NCI-H146 treated with DMSO at 0.1 percent for 48 hours (cell line): ENCODE data around the gene PDE7B.
"Not testable (repeated sequence)": the region's sequence is repeated elsewhere in the genome, so short reads cannot be mapped to it uniquely, and the experiment has no call there.

ENCODE experiments used
- DNase-seq: peaks from one replicate; lab custom pipeline; 2025; ENCODE audit not compliant: unreplicated experiment; lab: John Stamatoyannopoulos, UW

PDE7B gene

DNA sequence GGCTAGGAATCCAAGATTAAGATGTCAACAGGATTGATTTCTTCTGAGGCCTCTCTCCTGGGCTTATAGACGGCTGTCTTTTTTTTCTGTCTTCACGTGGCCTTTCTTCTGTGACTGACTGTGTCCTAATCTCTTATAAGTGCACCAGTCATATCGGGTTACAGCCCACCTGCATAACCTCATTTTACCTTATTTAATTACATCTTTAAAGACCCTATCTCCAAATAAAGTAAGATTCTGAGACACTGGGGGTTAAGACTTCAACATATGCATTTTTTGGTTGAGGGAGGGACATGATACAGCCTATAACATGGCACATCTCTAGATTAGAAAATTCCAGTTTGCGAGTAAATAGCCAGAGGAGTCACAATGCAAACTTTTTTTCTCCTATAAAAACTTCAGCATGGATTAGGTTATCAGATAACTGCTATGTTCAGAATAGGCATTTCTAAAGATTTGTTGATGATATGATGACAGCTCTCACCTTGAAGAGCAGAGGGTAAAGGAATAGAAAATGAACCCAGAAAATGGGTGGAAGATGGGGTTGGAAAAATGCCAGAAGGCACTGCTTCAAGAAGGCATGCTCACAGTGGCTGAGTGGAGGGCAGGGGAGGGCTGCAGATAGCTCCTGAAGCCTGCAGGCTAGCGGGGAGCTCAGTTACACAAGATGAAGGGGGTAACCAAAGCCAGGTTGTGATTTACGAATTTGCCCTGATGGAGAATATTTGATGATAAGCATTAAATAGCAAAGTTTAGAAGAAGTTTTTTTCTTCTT, 8.7 kb upstream of the PDE7B start:
- DNase-seq = no peak

DNA sequence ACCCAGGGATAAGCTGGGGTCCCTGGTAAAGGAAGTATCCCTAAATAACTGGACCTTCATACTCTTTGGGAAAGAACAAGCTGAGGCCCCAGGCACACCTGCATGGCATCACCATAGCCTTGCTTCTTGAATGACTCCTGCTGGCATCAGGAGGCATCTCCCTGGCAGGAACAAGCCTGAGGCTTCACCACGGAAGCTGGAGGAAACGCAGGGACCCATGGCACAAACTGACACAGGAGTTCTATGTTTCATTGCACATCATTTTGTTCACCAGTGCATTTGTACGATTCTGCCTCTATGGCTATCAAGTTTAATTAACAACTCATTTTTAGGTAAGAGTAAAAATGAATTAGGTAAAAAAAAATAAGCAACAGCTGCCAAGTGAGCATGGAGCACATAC, 619 bp upstream of the PDE7B start:
- DNase-seq = no peak

DNA sequence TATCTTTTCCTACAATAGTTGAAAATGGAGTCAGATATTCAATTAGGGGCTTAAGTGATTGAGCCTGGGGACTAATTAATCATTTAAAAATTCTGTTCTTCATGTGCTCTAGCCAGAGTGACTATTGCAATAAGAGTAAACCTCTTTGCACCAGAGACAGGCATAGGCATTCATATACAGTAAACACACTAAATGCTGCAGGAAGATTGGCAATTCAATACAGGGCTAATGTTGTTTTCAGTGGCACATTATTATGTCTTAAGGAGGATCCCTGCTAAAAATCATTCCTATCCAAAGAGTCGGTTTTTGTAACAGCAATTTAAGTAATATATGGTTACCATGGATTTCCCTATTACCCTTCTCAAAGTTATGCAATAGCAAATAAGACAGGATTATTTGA, 1.2 kb downstream of the PDE7B start:
- no peak for DNase-seq

DNA sequence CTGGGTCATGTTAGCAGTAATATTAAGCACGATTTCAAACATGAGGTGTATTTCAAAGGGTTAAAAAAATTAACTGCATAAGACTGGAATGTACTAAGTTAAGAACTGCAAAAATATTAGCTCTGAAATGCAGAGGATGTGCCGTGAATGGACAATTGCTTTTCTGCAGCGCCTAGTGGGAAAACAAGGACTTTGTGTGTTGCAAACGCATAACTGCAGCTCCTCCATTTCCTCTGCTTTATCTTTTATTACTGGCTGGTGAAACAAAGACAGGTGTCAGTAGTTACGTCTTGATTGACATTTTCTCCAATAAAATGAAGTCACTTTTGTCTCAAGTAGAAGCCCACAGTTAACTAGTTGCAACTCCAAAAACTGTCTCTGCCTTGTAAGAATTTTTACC, 1.7 kb downstream of the PDE7B start:
- DNase-seq = no peak

DNA sequence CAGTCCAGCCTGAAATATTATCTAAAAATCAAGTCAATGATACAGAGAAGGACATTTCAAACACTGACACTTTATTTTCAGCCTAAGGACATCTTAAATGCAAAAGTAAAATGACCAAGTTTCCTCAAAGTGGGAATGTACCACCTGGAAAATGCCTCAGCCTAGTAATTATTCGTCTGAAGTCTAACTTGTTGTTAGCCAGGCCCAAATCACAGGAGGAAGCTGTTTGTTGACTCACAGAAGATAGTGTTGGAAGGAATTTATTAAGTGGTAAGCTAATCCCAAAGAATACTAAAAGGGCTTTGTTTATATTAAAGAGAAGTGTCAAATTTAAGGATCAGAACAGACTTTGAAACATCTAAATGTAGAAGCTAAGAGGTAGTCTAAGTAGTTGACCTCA, 2.5 kb downstream of the PDE7B start:
- DNase-seq = no peak

DNA sequence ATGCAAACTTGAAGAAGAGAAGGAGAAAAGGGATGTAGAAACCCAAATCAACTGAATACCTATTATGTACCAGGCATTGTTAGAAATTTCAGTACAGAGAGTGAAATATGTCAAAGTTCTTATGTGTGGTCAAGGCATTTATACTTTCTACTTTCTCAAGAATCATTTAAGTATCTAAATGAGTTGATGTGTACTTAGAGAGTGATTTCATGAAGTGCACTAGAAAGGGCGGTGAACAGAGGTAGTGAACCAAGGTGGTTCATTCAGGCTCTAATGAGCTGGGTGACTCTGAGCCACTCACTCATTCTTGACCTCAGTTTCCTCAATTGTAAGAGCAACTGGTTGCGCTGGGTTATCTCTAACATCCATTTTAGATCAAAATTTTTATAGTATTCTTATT, 3.3 kb downstream of the PDE7B start:
- no peak for DNase-seq

DNA sequence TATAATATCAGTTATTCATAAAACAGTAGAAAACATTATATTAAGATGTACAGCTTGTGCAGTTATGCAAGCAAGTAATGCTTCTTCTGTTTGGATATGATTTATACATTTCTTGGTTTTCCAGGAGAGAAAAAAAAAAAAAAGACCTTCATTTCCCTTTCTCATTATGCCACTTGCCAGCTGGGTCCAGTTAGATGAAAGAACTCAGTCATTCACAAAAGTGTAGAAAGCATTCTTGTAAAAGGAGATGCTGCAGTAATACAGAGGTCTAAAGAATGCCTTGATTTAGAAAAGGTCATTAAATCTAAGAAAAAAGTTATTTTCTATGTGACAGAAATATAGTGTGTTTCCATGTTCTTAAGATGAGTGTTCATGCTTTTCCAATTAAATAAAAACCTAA, 7.4 kb downstream of the PDE7B start:
- DNase-seq = no peak

DNA sequence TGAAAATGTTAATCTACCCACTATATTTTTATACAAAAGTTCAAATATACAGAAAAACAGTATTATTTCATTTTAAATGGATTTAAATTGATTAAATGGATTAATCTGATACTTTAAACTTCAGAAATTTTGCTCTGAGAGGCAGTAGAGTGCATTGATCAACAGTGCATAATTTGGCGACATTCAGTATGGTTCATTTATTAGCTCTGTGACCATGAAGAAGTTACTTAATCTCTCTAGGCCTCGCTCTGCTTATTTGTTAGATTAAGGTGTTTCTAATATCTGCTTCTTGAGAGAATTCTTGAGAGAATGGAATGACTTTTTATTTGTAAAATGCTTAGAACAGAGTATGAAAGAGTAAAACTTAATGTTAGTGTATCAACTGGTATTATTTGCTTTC, 8.9 kb downstream of the PDE7B start:
- DNase-seq = no peak

DNA sequence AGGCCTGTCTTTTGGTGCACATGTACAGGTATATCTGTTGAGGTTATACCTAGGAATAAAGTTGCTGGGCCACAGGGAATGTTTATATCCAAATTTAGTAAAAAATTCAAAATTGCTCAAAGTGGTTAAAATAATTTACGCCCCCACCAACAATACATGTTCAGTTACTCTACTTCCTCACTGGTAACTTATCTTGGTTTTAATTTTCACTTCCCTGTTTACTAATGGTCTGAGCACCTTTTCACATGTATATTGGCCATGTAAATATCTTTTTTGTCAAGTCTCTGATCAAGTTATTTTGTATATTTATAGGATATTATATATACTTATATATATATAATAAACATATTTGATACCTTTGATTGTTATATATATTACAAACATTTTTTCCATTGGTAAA, 9.7 kb downstream of the PDE7B start:
- DNase-seq = no peak

DNA sequence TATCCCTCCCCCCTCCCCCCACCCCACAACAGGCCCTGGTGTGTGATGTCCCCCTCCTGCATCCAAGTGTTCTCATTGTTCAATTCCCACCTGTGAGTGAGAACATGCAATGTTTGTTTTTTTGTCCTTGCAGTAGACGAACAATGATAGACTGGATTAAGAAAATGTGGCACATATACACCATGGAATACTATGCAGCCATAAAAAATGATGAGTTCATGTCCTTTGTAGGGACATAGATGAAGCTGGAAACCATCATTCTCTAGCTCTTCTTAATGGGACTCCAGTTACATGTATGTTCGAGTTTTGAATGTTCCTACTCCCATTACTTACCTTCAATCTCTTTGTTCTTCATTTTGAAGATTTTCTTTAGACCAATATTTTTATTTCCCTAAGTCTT, 13.4 kb downstream of the PDE7B start:
- not testable (repeated sequence) for DNase-seq

DNA sequence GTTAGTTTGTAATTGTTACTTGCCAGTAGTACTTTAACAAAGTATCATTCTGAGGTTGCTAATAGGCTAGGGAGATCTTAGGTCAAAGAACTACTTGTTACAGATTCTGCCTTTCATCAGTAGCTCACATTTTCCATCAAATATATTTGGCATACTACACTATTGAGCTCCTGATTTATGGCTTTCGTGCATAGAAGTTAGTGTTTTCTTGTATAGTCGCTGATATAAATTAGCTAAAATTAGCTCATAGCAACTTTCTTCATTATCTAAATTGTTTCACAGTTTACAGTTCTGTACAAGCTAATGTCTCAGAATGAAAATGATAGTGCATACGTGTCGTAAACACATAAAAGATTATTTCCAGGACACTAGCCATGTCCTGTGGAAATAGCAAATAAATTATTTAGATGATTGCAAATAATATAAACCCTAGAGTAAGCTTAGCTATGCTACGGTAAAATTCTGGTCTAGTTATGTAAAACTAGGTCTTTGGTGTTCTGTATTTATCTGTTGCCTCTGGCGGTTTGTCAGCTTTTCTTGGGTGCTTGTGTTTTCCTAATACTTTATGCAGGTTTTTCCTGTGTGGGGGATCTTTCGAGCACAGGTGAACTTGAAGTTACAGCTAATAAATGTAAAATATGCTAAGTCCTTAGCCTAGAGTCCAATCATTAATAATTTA, 15.1 kb downstream of the PDE7B start:
- no peak for DNase-seq

DNA sequence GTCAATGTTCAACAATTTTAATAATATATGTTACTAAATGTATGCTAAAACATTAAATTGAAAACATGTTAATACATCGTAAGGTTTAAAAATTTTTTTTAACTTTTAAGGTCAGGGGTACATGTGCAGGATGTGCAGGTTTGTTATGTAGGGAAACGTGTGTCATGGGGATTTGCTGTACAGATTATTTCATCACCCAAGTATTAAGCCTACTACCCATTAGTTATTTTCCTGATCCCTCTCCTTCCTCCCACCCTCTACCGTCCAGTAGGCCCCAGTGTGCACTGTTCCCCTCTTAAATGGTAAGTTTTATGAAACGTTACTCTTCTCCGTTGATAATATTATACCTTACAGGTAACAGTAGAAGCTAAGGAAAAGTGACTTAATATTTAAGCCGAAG, 15.8 kb downstream of the PDE7B start:
- no peak for DNase-seq

DNA sequence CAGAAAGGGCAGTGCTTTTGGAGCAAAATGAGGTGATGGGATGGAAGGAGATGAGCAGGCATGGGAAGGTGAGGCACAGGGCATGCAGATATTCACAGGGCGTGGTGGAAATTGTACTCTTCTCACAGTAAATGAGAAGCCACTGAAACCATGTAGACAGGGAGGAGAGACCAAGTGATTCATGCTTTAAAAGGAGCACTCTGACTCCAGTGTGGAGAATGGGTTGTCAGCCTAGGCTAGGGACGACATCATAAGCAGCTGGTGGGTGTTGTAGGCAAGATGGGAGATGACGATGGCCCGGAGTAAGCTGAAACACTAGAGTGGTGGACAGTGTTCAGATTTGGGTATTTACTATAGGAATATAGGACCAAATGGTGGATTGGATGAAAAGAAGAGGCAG, 18.4 kb downstream of the PDE7B start:
- no peak for DNase-seq

DNA sequence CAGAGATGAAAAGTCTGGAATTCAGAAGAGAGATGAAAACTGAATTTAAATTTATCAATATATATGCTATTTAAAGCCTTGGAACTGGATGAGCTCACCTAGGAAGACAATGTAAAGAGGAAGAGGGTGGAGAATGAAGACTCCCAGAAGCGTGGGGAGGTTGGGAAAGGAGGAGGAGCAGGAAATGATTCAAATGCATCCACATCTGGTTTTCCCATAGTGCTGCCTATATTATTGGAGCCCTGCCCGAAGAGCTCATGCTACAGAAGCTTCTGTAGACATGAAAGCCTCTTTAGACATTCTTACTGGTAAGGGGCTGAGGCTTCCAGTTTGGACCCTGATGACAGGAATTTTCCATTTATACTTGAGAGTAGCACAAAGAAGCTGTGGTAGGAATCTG, 19.2 kb downstream of the PDE7B start:
- DNase-seq = no peak

DNA sequence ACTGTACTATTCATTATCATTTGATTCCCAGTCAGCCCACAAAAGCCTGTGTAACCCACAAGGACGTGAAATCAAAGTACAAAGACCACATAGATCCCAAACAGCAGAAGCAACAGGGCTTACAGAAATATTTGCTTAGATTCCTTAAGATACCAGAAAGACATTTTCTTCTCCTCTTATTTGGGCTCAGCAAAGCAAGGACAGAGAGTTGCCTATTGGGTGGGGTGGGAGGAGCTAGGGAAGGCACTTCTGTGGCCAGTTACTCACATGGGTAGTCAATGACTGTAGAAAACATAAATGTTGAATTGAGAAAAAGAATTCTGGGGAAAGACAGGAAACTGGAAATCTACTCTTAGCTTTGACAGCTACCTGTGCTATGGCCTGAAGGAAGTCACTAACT, 19.8 kb downstream of the PDE7B start:
- no peak for DNase-seq

DNA sequence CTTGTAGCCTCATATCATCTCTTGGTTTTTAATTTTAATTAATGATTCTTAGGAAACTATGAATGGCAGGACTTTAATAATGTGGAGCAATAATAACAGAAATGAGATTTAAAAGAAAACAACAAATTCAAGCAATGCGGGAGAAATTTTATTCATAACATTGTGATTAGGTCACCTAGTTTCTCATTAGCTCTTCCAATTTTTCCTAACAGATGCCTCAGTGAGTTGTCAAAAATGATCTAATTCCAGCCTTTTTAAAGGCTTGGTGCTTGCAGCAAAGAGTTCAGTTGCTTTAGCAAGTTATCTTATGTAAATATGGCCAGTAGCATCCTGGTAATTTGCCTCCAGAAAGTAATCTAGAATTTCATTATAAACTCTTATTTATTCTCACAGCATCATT, 20.4 kb downstream of the PDE7B start:
- DNase-seq = no peak

DNA sequence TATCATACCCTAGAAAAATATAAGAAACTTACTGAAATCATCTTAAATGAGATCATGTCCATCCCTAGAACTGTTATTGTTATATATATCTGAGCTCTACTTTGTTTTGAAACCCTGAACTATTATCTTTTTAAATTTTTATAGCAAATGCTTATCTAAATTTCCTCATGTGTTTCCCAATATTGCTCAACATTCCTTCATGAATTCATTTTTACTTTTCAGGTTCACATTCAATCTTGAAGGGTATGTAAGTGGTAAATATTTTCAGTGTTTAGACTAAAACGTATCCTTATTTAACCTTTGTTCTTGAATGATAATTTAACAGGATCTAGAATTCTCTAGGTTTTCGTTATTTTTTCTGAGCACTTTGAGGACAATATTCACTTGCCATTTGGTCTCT, 23.9 kb downstream of the PDE7B start:
- no peak for DNase-seq

DNA sequence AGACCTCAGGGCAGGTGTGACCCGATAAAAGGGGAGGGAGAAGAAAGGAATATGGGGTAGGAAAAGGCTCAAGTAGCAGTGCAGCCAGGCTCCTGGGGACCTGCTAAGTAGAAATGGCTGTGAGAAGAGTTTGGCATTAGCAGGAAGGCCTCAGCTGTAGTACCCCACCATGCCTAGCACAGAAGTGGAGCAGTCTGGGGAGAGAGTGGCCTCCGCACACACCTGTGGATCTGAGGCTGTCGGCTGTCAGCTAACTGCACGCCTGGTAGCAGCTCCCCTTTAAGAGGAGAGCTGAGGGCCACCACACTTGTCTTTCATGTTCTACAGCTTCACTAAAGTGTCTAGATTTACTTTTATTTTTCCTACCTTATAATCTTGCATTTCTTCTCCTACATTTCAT, 24.6 kb downstream of the PDE7B start:
- DNase-seq = no peak

DNA sequence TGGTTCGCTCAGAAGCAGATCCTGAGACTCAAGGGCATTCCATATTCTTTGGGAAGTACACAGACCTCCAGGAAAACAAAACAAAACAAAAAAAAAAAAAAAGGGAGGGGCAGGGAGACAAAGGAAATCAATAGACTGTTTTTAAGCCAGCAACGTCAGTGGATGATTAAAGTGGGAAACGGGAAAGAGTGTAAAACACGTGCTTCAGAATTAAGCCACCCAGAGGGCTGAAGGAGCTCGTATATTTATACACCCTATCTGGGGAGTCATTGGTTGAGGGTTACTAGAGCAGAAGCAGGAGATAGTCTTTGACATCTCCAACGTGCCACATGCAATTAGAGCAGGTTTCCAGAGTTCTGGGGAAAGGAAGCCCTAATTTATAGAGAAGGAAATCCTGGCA, 26.2 kb downstream of the PDE7B start:
- no peak for DNase-seq

DNA sequence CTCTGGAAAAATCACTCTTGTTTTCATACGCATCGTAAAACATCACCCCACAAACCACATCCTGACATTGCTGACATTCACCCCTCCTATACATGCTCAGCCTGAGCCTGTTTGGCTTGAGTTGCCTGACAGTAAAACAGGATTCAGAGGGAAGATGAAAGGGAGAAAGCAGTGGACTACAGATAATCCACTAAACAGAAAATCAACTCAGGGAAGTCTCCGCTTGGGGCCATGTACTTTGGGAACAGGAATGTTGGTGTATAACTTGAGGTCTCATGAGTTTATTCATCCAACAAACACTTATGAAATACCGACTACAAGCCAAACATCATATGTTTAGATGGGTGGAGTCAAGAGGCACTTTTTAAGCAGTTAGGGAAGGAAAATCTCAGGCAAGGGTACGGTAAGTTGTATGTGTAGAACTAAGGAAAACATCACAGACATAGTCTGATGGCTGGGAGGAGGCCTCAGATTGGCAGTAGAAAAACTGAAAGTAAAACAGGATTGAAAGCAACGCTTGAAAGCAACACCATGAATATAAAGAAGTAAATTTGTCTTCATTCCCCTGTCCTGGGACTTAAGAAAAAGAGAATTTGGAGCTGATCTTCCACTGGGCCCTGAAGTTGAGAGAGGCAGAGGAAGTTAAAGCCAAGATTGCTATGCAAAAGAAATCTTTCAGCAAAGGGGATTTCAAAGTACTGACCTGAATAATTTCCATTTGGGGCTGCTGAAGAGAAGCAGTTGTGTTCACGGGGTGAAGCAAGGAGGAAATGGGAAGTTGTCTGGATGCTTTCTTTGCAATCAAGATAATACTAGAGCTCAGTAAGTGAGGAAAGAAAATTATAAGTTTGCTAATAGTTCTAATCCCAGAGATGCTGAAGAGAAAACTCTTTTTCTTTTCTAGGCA, 28.8 kb downstream of the PDE7B start:
- DNase-seq = no peak

DNA sequence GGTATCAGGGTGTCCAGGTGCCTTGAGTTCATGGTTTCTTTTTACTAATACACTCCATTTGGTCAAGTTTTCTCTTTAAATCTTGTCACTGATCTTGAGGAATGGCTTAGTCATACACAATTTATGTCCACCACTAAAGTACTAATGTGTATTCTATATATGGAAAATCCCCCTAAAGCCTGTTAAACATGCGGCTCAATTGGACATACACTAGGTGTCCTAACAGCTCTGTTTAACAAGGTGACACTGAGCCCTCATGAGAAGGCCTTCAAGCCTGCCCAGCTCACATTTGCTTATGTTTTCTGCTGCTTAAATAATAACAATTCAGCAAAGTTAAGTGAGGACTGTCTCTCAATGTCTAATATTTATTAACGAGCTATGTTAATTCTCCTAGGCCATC, 31.5 kb downstream of the PDE7B start:
- no peak for DNase-seq

DNA sequence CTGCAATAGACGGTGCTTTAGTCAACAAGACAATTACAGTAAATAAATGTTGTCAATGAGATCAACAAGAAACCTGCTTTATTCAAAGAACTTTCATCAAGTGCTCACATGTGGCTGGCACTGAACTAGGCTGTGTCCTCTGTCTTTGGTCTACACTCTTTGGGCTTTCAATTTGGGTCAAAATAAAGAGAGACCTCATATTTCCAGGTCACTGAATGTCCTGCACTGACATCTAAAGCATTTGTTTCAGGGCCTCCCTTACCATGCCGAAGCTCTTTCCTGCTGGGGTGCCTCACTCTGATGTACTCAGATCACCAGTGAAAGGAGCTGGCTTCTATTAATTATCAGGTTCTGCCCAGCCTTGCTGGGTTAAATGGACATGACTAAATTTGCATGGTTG, 32.0 kb downstream of the PDE7B start:
- no peak for DNase-seq
